GM12878 (cell line): ENCODE measurements around the gene FBXO21. TPM values are rescaled to one million over a fixed set of nuclear protein-coding genes. Genes with fewer than 3 reads are reported as not detected.

Source experiments
- ATAC-seq: fragments of 200-7000 bp; cut with Tn5 transposase; 3 replicates; pipeline ENCODE4 v1.9.1; 2020; ENCODE audit warnings: mild to moderate bottlenecking, moderate library complexity
- BruUV-seq: library from RNA; stranded (reverse); fragments of 400-500 nt; replicated peaks from 2 replicates; lab custom pipeline; 2021; lab: Mats Ljungman, UMichigan
- CTCF ChIA-PET: fragments of 300-600 bp; sonication (Branson Sonifier 250); formaldehyde crosslinking; extraction: SDS; loops from one replicate; lab custom pipeline; 2021; ENCODE audit warnings: inconsistent platforms; lab: Yijun Ruan, JAX
- POLR2A ChIA-PET: fragments of 350-600 bp; formaldehyde crosslinking; extraction: SDS; loops from one replicate; lab custom pipeline; 2021; ENCODE audit warnings: inconsistent platforms; lab: Charles Lee
- RAD21 ChIA-PET: fragments of 300-600 bp; sonication (Branson Sonifier 250); formaldehyde crosslinking; loops from one replicate; lab custom pipeline; 2023; ENCODE audit warnings: antibody characterized with exemption; ENCODE audit not compliant: unreplicated experiment; lab: Charles Lee
- SMC1A ChIA-PET: fragments of 300-600 bp; sonication (Branson Sonifier 250); formaldehyde crosslinking; loops from one replicate; lab custom pipeline; 2023; ENCODE audit not compliant: unreplicated experiment, uncharacterized antibody; lab: Charles Lee
- DNase-seq: peaks from one replicate; pipeline ENCODE4 v3.0.0-alpha.2; 2011; ENCODE audit warnings: low read depth, low spot score
- FAIRE-seq: peaks from 3 replicates; lab custom pipeline; 2011; peaks lifted over from hg19 to GRCh38; lab: Jason Lieb, UNC
- H2AFZ ChIP-seq: 2 replicates; pipeline ENCODE4 v1.6.0; 2011; ENCODE audit warnings: low read depth, low read length, control low read depth; ENCODE audit not compliant: control insufficient read depth
- H3K27ac ChIP-seq: 2 replicates; pipeline ENCODE4 v1.5.1; 2011; ENCODE audit warnings: control low read depth; ENCODE audit not compliant: control insufficient read depth, insufficient read depth
- H3K27me3 ChIP-seq, 2 experiments: replicated peaks in 1 of 2; 2 replicates each; pipeline versions ENCODE4 v1.6.0 to v1.6.1; 2011; ENCODE audit warnings: low read length in 1 of 2; ENCODE audit not compliant: control insufficient read depth in 2 of 2, insufficient read depth in 2 of 2
- H3K36me3 ChIP-seq, 2 experiments: 2 replicates each; pipeline ENCODE4 v1.5.1; 2011; ENCODE audit warnings: low read length in 1 of 2; ENCODE audit not compliant: control insufficient read depth in 2 of 2, insufficient read depth in 2 of 2
- H3K4me1 ChIP-seq: 2 replicates; pipeline ENCODE4 v1.6.1; 2011; ENCODE audit warnings: mild to moderate bottlenecking, low read length, moderate library complexity, mixed read lengths; ENCODE audit not compliant: control insufficient read depth, insufficient read depth
- H3K4me2 ChIP-seq: 2 replicates; pipeline ENCODE4 v1.6.0; 2011; ENCODE audit warnings: control low read depth; ENCODE audit not compliant: control insufficient read depth, insufficient read depth
- H3K4me3 ChIP-seq: fragments of 200-600 bp; sonication (generic); 2 replicates; pipeline ENCODE4 v1.5.1; 2016
- H3K79me2 ChIP-seq: 2 replicates; pipeline ENCODE4 v1.6.0; 2011; ENCODE audit warnings: low read length; ENCODE audit not compliant: control insufficient read depth, insufficient read depth
- H3K9ac ChIP-seq: 2 replicates; pipeline ENCODE4 v1.8.0; 2011; ENCODE audit warnings: low read length, control low read depth, mixed read lengths; ENCODE audit not compliant: control insufficient read depth, insufficient read depth
- H3K9me3 ChIP-seq: replicated peaks from 3 replicates; pipeline ENCODE4 v1.5.1; 2011; ENCODE audit warnings: mild to moderate bottlenecking, low read length; ENCODE audit not compliant: control insufficient read depth, insufficient read depth
- H4K20me1 ChIP-seq: 2 replicates; pipeline ENCODE4 v1.6.0; 2011; ENCODE audit not compliant: control insufficient read depth, insufficient read depth
- BCL11A ChIP-seq: IDR thresholded peaks from 2 replicates; pipeline ENCODE4 v1.6.1; 2011; ENCODE audit warnings: low read depth, low read length
- JUNB ChIP-seq: IDR thresholded peaks from 2 replicates; pipeline ENCODE4 v1.6.1; 2016; ENCODE audit warnings: antibody characterized with exemption, mild to moderate bottlenecking
- WGBS: methylation state at CpG from one replicate; pipeline ENCODE4 v1.1.6; 2016; ENCODE audit warnings: low lambda C conversion rate; ENCODE audit not compliant: insufficient replicate concordance, insufficient coverage; ENCODE audit errors: missing lambda C conversion rate; 5-methylcytosine and 5-hydroxymethylcytosine counted together
- in situ Hi-C: fragments of 300-500 bp; cut with MboI; formaldehyde crosslinking; loops from 9 replicates; pipeline ENCODE4 v1.14.3; 2018; ENCODE audit warnings: mixed read lengths
- intact Hi-C: fragments of 100-400 bp; cut with micrococcal nuclease; formaldehyde crosslinking; loops from one replicate; pipeline ENCODE4 v1.14.2; 2022; ENCODE audit not compliant: unreplicated experiment
- polyA plus RNA-seq, 11 experiments: library from polyadenylated mRNA; depleted of rRNA in 4 of 11; unstranded in 6 of 11; stranded (reverse) in 5 of 11; fragments of >200 nt; fragmentation: Nextera tagmentation in 4 of 11; fragmentation: Illumina TruSeq in 1 of 11; extraction: Ambion mirVana in 4 of 11; extraction: Trizol in 1 of 11; gene quantifications; 1 replicate in 1 of 11; 2 replicates in 10 of 11; pipeline versions ENCODE4 v1.2.1 to v1.2.3, GENCODE V29; 2011 to 2016; ENCODE audit warnings: inconsistent platforms in 2 of 11, missing spikeins in 2 of 11, low read depth in 1 of 11
- total RNA-seq, 4 experiments: library from RNA; depleted of rRNA in 3 of 4; stranded (reverse); fragments of >200 nt in 3 of 4; fragmentation: Illumina TruSeq in 1 of 4; extraction: Trizol in 1 of 4; gene quantifications; 2 replicates each; pipeline versions ENCODE4 v1.2.1 to v1.2.3, GENCODE V29; 2013 to 2021
- TF ChIP-seq, protein P1 (sequence below): fragments of 450-650 bp; formaldehyde crosslinking; IDR thresholded peaks from 2 replicates; pipeline ENCODE4 v1.5.0; 2022; ENCODE audit warnings: mild to moderate bottlenecking, missing genetic modification characterization

Gene FBXO21
- total and polyA plus RNA-seq, 10 of the 15 experiments (the other 5 are each of a cell fraction or from before 2014, with no cell fraction given): 5.5 to 32.6 (median 18.9) TPM

DNA sequence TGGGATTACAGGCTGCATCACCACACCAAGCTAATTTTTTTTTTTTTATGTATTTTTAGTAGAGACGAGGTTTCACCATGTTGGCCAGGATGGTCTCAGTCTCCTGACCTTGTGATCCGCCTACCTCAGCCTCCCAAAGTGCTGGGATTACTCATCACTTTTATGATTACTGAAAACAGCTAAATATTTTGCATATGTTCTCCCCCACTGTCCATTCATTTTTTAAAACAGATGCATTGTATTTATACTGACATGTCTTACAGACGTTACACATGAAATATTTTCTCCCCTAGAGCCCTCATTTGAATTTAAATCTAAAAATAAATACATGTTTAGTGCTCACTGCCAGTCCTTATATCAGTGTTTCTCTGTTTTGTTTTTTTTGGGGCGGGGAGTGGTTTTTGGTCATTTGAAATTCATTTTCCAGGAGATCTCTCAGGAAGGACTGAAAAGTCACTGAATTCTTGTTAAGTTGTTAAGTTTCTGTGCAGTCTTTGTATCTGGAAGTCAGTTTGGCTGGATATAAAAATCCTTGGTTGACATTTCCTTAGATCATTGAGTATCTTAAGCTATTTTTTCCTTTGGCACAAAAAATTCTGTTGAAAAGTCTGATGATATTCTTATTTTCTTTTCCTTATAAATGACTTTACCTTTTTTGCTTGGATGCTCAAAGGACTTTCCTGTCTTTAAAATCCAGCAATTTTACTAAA, 9.4 kb downstream of the FBXO21 start:
- CTCF ChIA-PET: interaction anchor here (0.6 kb wide), 1 partner anchor 274 kb away, joined by 3 read pairs; no protein-coding TSS in a partner anchor
- Histone ChIP-seq H3K36me3 (peaks cover 2 to 14% of the 10 kb centered on the region in 2 experiments), H3K4me1 (no peaks in the 10 kb centered on the region), H3K9me3 (peaks cover 7% of the 10 kb centered on the region; the same call in 2 of the 3 replicates), H4K20me1 (no peaks in the 10 kb centered on the region), H3K9ac (no peak overlapping the region), H3K27ac (no peak overlapping the region), H3K79me2 (no peaks in the 10 kb centered on the region), H3K4me2 (no peak overlapping the region), H3K4me3 (no peak overlapping the region), H3K27me3 (no peaks in the 10 kb centered on the region), H2AFZ (no peak overlapping the region)
- RAD21 ChIA-PET: no interaction called here
- no peak for DNase-seq
- intact Hi-C loops (no loop called here), in situ Hi-C loops (loop anchor here (25.0 kb wide), 1 partner anchor 1206 kb away; the partner anchor contains the start of gene SUDS3)
- ATAC-seq: no peak
- POLR2A ChIA-PET: no interaction called here
- no TSS peak for BruUV-seq
- TF ChIP-seq JUNB: peak; percentile 35; the same call in 1 of the 2 replicates
- TF ChIP-seq BCL11A: no peak
- TF ChIP-seq, protein P1, sequence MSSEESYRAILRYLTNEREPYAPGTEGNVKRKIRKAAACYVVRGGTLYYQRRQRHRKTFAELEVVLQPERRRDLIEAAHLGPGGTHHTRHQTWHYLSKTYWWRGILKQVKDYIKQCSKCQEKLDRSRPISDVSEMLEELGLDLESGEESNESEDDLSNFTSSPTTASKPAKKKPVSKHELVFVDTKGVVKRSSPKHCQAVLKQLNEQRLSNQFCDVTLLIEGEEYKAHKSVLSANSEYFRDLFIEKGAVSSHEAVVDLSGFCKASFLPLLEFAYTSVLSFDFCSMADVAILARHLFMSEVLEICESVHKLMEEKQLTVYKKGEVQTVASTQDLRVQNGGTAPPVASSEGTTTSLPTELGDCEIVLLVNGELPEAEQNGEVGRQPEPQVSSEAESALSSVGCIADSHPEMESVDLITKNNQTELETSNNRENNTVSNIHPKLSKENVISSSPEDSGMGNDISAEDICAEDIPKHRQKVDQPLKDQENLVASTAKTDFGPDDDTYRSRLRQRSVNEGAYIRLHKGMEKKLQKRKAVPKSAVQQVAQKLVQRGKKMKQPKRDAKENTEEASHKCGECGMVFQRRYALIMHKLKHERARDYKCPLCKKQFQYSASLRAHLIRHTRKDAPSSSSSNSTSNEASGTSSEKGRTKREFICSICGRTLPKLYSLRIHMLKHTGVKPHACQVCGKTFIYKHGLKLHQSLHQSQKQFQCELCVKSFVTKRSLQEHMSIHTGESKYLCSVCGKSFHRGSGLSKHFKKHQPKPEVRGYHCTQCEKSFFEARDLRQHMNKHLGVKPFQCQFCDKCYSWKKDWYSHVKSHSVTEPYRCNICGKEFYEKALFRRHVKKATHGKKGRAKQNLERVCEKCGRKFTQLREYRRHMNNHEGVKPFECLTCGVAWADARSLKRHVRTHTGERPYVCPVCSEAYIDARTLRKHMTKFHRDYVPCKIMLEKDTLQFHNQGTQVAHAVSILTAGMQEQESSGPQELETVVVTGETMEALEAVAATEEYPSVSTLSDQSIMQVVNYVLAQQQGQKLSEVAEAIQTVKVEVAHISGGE (CRISPR knock-in tag): no peak
- SMC1A ChIA-PET: no interaction called here
- WGBS: 2% methylated on average over 4 of the region's 4 CpGs
- no peak for FAIRE-seq
